HG03469 (cell line): ENCODE results near the gene MSANTD1.

Experiments
- ATAC-seq: cut with Tn5 transposase; IDR thresholded peaks from one replicate; pipeline ENCODE4 v1.9.1; 2021; ENCODE audit warnings: mild to moderate bottlenecking, moderate library complexity, moderate number of reproducible peaks; ENCODE audit not compliant: unreplicated experiment

The MSANTD1 gene

DNA sequence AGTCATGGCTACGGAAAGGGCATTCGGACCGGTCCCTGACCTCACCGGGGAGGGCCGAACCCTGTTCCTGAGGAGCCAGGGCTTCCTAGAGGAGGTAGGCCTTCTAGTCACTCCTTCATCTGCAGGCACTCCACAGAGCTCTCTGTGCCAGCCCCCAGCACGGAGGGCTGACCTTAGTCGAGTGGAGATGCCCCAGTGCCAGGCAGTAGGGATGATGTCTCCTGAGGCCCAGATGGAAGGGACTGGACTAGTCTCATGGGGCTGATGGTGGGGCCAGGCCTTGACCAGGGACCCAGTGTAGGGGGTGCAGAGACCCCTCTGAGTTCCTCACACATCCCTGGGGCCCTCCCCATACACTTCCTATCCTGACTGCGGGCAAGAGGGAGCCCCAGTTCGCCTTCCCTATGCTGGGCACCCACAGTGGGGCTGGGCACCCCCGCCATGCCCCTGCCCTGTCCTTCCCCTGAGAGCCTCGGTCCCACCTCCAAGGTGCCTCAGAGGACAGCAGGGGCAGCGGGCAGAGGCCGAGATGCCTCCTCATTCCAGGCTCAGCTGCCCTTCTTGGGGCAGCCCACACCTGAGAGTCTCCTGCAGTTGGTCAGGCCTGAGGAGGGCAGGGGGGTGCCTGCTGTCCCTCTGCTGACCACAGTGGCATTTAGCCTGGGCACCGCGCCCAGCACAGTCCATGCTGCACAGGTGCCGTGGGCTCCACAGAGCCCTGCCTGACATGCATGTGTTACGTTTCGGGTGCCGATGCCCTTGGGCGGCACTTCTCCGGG lies 1.4 kb upstream of the MSANTD1 start:
- ATAC-seq, result no peak

DNA sequence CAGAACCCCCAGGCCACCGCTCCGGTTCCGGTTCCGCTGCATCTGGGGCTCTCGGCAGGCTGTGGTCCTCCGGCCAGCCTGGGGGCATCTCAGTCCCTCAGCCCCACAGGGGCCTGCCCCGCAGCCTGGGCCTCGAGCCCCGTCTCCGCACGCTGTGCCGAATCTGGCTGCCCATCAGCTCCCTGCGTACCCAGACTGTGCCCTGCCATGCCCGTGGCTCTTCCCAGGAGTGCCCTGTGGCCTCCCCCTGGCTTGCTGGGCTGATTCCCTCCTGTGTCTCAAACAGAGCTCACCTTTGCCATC lies 830 bp upstream of the MSANTD1 start:
- no peak for ATAC-seq

GRCh38 chr4:3249711-3250437 lies 915 bp downstream of the MSANTD1 start:
- no peak for ATAC-seq

DNA sequence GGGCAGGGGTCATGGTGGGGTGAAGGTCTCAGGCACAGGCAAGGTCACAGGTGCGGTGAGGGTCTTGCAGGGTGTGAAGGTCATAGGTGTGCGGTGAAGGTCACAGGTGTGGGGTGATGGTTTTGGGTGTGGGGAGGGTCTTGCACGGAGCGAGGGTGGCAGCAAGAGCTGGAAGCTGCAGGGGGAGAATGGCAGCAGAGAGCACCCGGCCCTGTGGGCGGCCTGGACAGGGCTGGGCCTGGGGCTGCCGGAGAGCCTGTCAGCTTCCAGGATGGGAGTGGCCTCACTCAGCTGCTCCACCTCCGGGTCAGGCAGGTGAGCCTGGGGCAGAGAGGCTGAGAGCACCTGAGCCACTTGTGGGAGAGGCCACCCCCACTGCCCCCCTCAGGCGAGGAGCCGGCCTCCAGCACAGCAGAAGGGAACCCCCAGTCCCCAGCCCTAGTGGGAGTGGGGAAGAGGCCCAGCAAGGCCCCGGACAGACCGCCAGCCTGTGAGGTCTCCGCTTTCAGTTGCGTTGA lies 1.5 kb downstream of the MSANTD1 start:
- ATAC-seq, result no peak

DNA sequence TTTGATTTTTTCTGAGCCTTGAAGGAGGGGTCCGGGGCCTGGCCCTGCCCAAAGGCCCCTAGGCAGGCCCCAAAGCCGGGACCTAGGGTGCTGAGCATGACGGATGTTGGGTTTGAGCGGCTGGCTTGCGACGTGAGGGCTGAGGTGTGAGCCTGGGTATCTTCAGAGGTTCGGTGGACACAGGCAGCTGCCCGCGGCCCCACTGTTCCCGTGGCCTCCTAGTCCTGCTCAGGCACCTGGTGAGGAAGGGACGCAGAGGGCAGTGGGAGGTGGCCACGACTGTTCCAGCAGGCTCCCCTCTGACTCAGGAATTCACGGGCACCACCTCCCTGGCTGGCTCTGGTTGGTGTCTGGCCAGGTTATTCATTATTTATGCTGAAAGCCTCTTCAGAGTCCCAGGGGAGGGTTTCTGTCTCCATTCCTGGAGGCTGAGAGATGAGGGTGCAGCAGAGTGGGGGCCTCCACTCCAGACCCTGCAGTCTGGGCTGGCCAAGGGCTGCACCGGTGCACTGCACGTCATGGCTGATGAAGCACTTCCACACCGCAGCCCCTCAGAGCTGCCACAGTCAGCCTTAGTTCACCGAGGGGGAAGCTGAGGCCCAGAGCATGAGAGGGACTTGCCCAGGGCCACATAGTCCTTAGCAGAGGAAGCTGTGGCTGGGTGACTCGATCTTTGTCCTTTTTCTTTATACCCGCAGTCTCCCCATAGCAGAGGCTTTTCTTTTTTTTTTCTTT lies 2.2 kb downstream of the MSANTD1 start:
- ATAC-seq, result no peak

DNA sequence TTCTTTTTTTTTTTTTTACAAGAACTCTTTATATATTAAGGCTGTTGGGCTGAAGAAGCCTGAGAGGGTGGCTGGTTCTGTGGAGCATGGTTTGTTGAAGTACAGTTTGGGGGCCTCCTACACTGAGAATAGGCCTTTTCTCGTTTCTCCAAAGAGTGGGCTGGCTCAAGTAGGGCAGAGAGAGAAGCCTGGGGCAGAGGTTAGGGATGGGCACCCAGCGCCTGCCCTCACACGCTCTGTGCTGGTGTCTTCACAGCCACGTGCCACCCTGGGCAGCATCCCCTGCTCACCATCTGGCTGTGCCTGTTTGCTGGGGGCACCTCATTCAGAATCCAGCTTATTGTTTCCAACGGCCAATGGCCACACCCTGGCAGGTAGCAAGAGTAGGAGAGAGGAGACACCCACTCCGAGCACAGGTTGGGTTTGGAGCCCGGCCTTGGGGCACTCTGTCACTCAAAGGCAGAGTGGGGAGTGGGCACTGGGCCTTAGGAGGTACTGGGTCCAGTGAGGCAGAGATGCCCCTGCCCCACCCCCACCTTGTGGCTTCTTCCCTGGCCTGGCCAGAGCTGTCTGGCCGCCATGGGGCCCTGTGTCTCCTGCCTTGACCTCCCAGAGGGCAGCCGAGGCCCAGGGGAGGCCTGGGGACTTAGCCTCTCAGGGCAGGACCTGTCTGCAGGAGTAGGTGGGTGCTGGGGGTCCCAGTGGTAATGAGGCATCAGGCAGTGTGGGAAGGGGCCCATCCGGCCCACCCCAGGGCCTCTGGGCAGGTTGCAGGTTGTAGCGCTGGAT lies 2.9 kb downstream of the MSANTD1 start:
- ATAC-seq, result no peak

DNA sequence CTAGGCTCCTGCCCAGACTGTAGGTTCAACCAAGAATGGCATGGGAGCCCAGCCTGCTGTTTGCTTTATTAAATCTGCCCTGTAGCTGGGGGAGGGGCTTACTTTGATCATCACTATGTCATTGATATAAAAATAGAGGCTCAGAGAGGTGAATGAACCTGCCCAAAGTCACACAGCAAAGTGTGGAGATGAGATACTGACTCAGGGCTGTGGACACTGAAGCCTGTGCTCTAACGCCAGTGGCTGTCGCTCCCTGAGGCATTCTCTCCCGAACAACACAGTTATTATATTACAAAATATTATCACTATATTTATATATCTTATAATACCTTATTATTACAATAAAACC lies 3.5 kb downstream of the MSANTD1 start:
- ATAC-seq, result no peak

GRCh38 chr4:3252831-3253641 lies 4.1 kb downstream of the MSANTD1 start:
- no peak for ATAC-seq

DNA sequence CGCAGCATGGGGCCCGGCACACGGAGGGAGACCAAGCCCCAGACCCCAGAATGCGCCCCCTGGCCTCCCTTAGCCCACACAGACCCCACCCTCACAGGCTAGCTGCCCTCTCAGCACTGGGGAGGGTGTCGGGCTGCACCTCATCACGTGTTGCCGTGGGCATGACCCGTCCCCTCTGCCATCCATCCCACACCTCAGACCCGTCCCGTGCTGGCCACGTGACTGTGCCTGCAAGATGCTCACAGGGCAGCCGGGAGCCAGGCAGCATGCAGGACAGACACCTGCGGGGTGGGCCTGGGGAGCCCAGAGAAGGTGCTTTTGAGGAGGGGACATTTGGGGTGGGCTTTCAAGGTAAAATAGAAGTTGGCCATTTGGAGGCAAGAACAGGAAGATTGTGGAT lies 4.8 kb downstream of the MSANTD1 start:
- no peak for ATAC-seq

DNA sequence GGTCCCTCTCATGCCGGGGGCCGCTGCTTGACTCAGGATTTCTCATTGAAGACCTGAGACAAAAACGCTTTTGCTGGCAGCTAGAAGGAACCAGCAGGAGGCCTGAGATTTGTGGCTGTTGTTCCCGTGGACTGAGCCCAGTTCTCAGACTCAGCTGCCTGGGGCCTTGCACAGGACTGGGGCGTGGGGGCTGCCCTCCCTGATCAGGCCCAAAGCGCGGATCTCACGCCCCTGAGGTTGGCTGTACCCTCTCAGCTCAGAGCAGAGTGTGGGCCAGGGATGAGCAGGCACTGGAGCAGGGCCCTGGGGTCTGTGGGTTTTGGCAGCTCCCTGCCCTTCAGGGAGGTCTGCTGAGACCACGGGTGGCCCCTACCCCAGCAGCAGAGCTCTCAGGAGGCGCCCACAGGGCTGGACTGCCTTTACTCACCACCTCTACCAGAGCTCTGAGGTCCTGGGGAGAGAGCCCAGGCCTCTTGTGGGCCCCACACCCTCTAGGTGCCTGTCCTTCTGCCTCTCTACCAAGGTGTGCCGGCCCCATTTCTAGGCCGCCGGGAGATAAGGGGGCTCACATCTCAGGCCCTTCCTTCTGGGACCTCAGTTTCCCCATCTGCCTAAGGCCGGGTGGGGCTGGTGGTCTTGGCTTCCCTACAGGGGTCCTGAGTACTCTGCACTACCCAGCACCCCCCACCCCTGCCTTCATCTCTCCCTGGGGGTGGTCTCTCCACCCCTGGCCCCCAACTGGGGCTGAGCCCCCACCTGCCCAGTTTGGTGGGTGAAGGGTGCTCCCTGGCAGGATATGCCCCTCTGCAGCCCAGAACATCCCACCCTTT lies 5.6 kb downstream of the MSANTD1 start:
- ATAC-seq, result no peak

DNA sequence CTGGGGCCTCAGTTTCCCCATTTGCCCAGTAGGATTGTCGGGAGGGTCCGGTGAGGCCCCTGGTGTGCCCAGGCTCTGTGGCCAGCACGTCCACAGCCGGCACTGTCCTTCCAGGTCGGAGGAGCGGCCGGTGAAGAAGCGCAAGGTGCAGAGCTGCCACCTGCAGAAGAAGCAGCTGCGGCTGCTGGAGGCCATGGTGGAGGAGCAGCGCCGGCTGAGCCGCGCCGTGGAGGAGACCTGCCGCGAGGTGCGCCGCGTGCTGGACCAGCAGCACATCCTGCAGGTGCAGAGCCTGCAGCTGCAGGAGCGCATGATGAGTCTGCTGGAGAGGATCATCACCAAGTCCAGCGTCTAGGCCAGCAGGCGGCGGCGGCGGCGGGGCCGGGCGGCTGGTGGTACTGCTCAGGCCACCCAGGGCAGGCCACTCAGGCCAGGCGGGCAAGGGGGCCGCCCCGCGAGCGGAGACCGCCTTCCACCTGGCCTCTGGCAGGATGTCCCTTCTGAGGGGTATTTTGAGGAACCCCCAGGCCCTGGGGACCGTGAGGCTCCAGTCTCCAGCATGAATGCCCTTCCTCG lies 6.7 kb downstream of the MSANTD1 start:
- no peak for ATAC-seq

GRCh38 chr4:3256230-3257102 lies 7.5 kb downstream of the MSANTD1 start:
- ATAC-seq, result no peak

DNA sequence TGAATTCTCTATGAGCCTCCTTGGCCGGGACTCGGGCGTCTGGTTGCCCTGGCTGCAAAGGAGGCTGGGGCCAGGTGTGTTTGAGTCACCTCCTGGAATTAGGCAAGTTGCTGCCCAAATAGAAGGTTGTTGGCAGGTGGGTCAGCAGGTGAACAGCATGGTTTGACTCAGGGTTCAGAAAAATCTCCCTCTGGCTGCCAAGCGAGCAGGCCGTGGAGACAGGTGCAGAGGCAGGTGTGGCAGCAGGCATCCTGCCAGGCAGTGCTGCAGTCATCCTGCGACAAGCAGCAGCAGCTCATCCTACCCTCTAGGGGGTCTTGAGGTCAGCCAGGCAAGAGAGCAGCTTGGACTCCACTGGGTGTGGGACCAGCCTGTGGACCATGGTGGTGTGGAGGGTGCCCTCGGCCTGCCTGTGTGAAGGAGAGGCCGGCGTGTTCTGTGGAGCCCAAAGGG lies 8.2 kb downstream of the MSANTD1 start:
- ATAC-seq, result no peak

- ATAC-seq, result no peak
Measured at GRCh38 chr4:3257556-3258482, 8.9 kb downstream of the MSANTD1 start.

DNA sequence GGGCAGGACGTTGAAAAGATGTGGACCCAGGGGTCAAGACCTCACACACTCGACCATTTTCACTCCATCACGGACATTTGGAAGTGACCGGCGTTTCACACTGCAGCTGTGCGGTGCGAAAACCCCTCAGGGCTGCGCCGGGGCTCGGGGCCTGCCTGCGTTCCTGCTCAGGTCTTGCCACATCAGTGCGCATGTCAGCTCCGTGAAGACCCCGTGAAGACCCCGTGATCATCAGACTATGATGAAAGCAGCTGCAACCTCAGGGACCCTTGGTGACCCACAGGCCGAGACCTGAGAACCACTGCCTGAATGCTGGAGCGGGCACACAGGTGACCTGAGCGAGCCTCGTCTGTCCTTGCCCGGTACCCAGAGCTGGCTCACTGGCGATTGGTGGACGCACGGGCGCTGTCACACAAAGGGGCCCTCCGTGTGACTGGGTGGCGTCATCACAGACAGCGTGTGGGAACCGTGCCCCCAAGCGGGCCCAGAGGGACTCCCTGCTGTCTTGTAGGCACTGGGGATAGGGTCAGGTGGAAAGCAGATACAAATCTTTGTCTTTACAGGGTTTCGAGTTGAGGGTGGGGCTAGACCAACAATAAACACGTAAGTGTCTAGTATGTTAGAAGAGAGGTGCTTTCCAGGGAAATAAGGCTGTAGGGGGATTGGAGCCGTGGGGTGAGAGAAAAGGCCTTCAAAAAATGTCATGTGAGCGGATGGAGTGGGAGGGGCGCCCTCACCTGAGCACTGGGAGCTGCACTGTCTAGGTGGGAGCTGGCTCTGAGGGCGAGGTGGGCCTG lies 12.7 kb downstream of the MSANTD1 start:
- no peak for ATAC-seq
